DOHH2 (cell line): ENCODE results near the gene DENND4C.

Experiments
- H3F3A ChIP-seq: fragments of 200-600 bp; sonication (generic), shearing (Covaris generic); 2 replicates; pipeline ENCODE4 v1.6.0; 2016; ENCODE audit warnings: antibody characterized with exemption, mild to moderate bottlenecking; ENCODE audit not compliant: control insufficient read depth, insufficient read depth
- H3K27ac ChIP-seq: fragments of 200-600 bp; sonication (generic); 2 replicates; pipeline ENCODE4 v1.5.1; 2014; ENCODE audit warnings: low read depth, mild to moderate bottlenecking, low read length, moderate library complexity
- H3K27me3 ChIP-seq: fragments of 200-600 bp; sonication (generic); 2 replicates; pipeline ENCODE4 v1.6.1; 2014; ENCODE audit warnings: mild to moderate bottlenecking, low read length, mixed read lengths; ENCODE audit not compliant: control insufficient read depth
- H3K36me3 ChIP-seq: fragments of 200-600 bp; sonication (generic); 2 replicates; pipeline ENCODE4 v1.6.1; 2014; ENCODE audit warnings: mild to moderate bottlenecking, low read length, moderate library complexity, mixed read lengths; ENCODE audit not compliant: control insufficient read depth
- H3K4me1 ChIP-seq: fragments of 200-600 bp; sonication (generic); 2 replicates; pipeline ENCODE4 v1.6.1; 2014; ENCODE audit warnings: mild to moderate bottlenecking, low read length, mixed read lengths; ENCODE audit not compliant: control insufficient read depth
- H3K4me2 ChIP-seq: fragments of 200-600 bp; sonication (generic); 2 replicates; pipeline ENCODE4 v1.6.0; 2014; ENCODE audit warnings: mild to moderate bottlenecking, low read length, moderate library complexity
- H3K4me3 ChIP-seq: fragments of 200-600 bp; sonication (generic); 2 replicates; pipeline ENCODE4 v1.5.1; 2014; ENCODE audit warnings: mild to moderate bottlenecking, low read length, mixed read lengths
- H3K79me2 ChIP-seq: fragments of 200-600 bp; sonication (generic); 2 replicates; pipeline ENCODE4 v1.6.1; 2014; ENCODE audit warnings: mild to moderate bottlenecking, low read length, mixed read lengths; ENCODE audit not compliant: control insufficient read depth
- H3K9me2 ChIP-seq: fragments of 200-600 bp; sonication (generic); replicated peaks from 2 replicates; pipeline ENCODE4 v1.6.1; 2014; ENCODE audit warnings: mild to moderate bottlenecking, low read length, mixed read lengths; ENCODE audit not compliant: control insufficient read depth
- H3K9me3 ChIP-seq: fragments of 200-600 bp; sonication (generic); 2 replicates; pipeline ENCODE4 v1.6.1; 2014; ENCODE audit warnings: antibody characterized with exemption, low read length, mixed read lengths; ENCODE audit not compliant: control insufficient read depth, insufficient read depth
- H4K20me1 ChIP-seq: fragments of 200-600 bp; sonication (generic); 2 replicates; pipeline ENCODE4 v1.6.0; 2014; ENCODE audit warnings: low read depth, mild to moderate bottlenecking, antibody characterized with exemption, low read length, moderate library complexity; ENCODE audit not compliant: control insufficient read depth, insufficient read depth
- CTCF ChIP-seq: fragments of 200-600 bp; sonication (generic); IDR thresholded peaks from one replicate; pipeline ENCODE4 v1.5.1; 2014; ENCODE audit warnings: antibody characterized with exemption, mild to moderate bottlenecking, low read depth, low read length; ENCODE audit not compliant: poor library complexity, severe bottlenecking
- EZH2phosphoT487 ChIP-seq: fragments of 200-600 bp; sonication (generic); IDR thresholded peaks from 2 replicates; pipeline ENCODE4 v1.6.1; 2017; ENCODE audit warnings: borderline replicate concordance, mild to moderate bottlenecking, antibody characterized with exemption, low read length, moderate library complexity, mixed read lengths

Gene DENND4C

GRCh38 chr9:19201899-19202891 is 28.3 kb upstream of the DENND4C start:
- no peak overlapping the region for H3K27ac ChIP-seq
- H3K27me3 ChIP-seq = no peaks in the 10 kb centered on the region; the same call in 1 of the 2 replicates
- H3K36me3 ChIP-seq = no peaks in the 10 kb centered on the region
- H3K4me1 ChIP-seq = no peaks in the 10 kb centered on the region
- no peaks in the 10 kb centered on the region for H3K9me2 ChIP-seq
- no peak overlapping the region for H3K4me2 ChIP-seq
- no peak for TF ChIP-seq CTCF
- TF ChIP-seq EZH2phosphoT487 = no peak
- H3K4me3 ChIP-seq = no peak overlapping the region
- no peaks in the 10 kb centered on the region for H3K79me2 ChIP-seq
- H3F3A ChIP-seq = no peaks in the 10 kb centered on the region
- H3K9me3 ChIP-seq = no peaks in the 10 kb centered on the region
- no peaks in the 10 kb centered on the region for H4K20me1 ChIP-seq

GRCh38 chr9:19203058-19203457 is 27.4 kb upstream of the DENND4C start:
- H3K79me2 ChIP-seq = no peaks in the 10 kb centered on the region
- no peak overlapping the region for H3K4me3 ChIP-seq
- H3K9me2 ChIP-seq = no peaks in the 10 kb centered on the region
- no peak overlapping the region for H3K4me2 ChIP-seq
- TF ChIP-seq EZH2phosphoT487 = no peak
- no peak for TF ChIP-seq CTCF
- H4K20me1 ChIP-seq = no peaks in the 10 kb centered on the region
- no peaks in the 10 kb centered on the region for H3K9me3 ChIP-seq
- H3F3A ChIP-seq = no peaks in the 10 kb centered on the region
- no peaks in the 10 kb centered on the region; the same call in 1 of the 2 replicates for H3K27me3 ChIP-seq
- no peak overlapping the region for H3K27ac ChIP-seq
- no peaks in the 10 kb centered on the region for H3K36me3 ChIP-seq
- H3K4me1 ChIP-seq = no peaks in the 10 kb centered on the region

GRCh38 chr9:19208653-19209052 is 21.8 kb upstream of the DENND4C start:
- no peaks in the 10 kb centered on the region for H3K79me2 ChIP-seq
- no peak overlapping the region for H3K4me2 ChIP-seq
- no peak overlapping the region for H3K27ac ChIP-seq
- H4K20me1 ChIP-seq = no peaks in the 10 kb centered on the region
- no peaks in the 10 kb centered on the region for H3K9me3 ChIP-seq
- H3K36me3 ChIP-seq = no peaks in the 10 kb centered on the region
- no peak overlapping the region for H3K4me3 ChIP-seq
- peaks cover 10% of the 10 kb centered on the region for H3K27me3 ChIP-seq
- no peak for TF ChIP-seq CTCF
- TF ChIP-seq EZH2phosphoT487 = no peak
- H3F3A ChIP-seq = no peaks in the 10 kb centered on the region
- no peaks in the 10 kb centered on the region for H3K4me1 ChIP-seq
- no peaks in the 10 kb centered on the region for H3K9me2 ChIP-seq
